Medulla oblongata (tissue), 1 donor: ENCODE measurements around the gene DIAPH3.

ENCODE experiments used
- DNase-seq: peaks from one replicate; pipeline ENCODE4 v3.0.0-alpha.2; 2015; ENCODE audit errors: extremely low spot score

The DIAPH3 gene

DNA sequence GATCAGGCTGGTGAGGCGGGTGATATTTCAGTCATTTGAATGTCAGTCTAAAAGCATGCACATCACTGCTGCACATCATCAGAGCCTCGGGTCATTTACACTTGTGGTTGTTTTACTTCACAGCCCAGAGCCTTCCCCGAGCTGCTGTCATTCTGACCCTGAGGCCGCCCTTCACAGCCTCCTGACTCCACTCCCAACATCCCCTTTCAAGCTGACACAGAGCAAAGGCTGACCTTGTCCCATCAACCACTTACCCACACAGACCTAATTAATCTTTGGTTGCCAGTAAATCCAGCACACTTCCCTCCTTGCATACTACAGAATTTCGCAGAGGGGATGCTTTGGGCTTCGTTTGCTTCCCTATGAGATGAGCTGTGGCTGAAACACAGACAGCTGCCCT lies 528.1 kb downstream of the DIAPH3 start:
- no peak for DNase-seq

- no peak for DNase-seq
Measured at GRCh38 chr13:59633290-59633689, 530.4 kb downstream of the DIAPH3 start.

GRCh38 chr13:59631271-59631670 lies 532.5 kb downstream of the DIAPH3 start:
- DNase-seq = peak; percentile 14

DNA sequence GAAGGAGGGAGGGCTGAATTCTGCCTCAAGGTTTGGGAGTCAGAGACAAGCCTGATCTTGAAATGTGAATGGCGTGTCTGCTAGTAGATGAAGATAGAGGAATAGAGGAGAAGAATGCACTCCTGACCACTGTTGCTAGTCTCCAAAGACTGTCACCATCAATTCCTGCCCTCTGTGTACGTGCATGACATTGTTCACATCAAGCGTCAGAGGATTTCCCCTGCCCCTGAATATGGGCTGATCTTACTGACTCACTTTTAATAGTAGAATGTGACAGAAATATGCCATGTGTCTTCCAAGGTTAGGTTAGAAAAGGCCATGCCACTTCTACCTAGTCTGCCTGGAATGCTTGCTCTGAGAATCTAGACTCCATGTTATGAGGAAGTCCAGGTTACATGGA lies 538.6 kb downstream of the DIAPH3 start:
- DNase-seq = no peak

DNA sequence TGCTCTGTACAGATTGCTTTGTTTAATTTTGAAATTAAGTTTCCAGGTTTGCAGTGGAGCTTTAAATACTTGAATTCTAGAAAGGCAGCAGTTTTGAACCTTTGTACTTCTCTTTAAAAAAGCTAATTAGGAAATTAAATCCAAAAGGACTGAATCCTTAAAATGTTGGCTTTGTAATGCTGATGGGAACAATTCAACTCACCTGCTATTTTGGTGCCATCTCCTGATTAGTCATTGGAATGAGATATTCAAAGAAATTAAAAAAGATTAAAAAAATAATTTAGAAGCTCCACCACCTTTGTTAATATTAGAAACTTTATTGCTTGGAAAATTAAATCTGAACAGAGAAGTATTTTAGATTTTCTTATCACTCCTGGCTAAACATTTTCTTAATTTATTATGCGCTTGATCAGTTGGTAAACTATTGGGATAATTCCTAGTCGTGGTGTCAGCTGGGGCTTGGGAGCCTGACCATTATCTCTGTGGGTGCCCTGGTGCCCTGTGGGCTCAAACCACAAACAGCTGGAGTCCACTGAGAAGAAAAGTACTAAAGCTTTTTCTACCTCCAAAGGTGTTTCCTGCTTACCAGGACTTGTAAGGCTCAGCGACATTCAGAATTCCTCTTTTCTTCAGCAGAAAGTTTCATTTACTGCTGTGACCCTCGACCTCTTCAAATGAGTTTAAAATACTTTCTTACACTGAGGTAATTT lies 540.4 kb downstream of the DIAPH3 start:
- DNase-seq = no peak

DNA sequence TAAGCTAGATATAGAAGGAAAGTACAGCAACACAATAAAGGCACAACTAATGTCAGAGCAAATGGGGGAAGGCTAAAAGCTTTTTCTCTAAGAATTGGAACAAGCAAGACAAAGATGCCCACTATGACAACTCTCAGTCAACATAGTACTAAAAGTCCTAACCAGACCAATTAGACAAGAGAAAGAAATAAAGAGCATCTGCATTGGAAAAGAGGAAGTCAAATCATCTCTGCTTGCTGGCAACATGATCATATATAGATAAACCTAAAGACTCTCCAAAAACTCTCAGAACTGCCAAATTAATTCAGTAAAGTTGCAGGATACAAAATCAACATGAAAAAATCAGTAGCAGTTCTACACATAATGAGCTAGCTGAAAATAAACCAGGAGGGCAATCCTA lies 542.0 kb downstream of the DIAPH3 start:
- DNase-seq = no peak
